Stimulated activated CD8-positive, alpha-beta memory T cell treated with anti-CD3 and anti-CD28 coated beads, Interleukin-15, amount 100 ng/mL, for 1 hour (primary cell): Measurements from ENCODE around the gene HMGXB3.

Experiments used
- DNase-seq: peaks from one replicate; pipeline ENCODE4 v3.0.0-alpha.2; 2020; ENCODE audit warnings: low read depth

HMGXB3 gene

GRCh38 chr5:150092159-150092787 is 91.7 kb downstream of the HMGXB3 start:
- no peak for DNase-seq

GRCh38 chr5:150097152-150097551 is 96.6 kb downstream of the HMGXB3 start:
- DNase-seq, result no peak

GRCh38 chr5:150101023-150101422 is 100.5 kb downstream of the HMGXB3 start:
- DNase-seq, result no peak
